ENCODE data around the gene PDE8A. TPM values are rescaled to one million over a fixed set of nuclear protein-coding genes. Genes with fewer than 3 reads are reported as not detected.

The PDE8A gene
- total and polyA plus RNA-seq, 11 donors, result 9.4 to 21.5 (median 15.9) TPM

DNA sequence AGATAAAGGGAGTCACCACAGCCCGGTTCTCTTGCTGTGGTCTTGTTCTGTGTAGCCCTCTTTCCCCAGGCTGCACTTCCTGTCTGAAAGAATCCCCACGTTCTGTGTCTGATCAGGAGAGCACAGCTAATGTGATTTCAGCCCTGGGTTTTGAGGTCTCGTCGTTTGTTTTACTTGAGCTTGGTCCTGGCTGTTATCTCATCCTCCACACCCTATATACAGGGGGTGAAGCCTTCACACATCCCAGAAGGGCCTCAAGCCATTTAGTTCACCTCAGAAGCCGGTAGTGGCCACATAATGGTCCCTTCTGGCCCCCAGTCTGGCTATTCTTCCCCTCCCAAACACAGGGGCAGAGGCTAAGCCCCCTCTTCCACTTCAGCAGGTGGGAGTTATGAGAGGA is 115.6 kb downstream of the PDE8A start:
- Histone ChIP-seq H3K9me3 (no peaks in the 10 kb centered on the region), H3K27ac (no peak overlapping the region), H3K27me3 (no peaks in the 10 kb centered on the region), H3K4me1 (no peaks in the 10 kb centered on the region), H3K36me3 (peaks cover 0 to 81% (median 56%) of the 10 kb centered on the region in 9 donors), H3K4me3 (no peak overlapping the region)
- DNase-seq (no peak), ATAC-seq (no peak)
- WGBS, 4 donors, result 79 to 89% (median 81%) methylated on average over 5 of the region's 5 CpGs
- intact Hi-C loops (cut with DNase I), result no loop called here
- TF ChIP-seq POLR2A (IDR thresholded peaks at IDR 0.05), result no peak
- TF ChIP-seq, protein P1, sequence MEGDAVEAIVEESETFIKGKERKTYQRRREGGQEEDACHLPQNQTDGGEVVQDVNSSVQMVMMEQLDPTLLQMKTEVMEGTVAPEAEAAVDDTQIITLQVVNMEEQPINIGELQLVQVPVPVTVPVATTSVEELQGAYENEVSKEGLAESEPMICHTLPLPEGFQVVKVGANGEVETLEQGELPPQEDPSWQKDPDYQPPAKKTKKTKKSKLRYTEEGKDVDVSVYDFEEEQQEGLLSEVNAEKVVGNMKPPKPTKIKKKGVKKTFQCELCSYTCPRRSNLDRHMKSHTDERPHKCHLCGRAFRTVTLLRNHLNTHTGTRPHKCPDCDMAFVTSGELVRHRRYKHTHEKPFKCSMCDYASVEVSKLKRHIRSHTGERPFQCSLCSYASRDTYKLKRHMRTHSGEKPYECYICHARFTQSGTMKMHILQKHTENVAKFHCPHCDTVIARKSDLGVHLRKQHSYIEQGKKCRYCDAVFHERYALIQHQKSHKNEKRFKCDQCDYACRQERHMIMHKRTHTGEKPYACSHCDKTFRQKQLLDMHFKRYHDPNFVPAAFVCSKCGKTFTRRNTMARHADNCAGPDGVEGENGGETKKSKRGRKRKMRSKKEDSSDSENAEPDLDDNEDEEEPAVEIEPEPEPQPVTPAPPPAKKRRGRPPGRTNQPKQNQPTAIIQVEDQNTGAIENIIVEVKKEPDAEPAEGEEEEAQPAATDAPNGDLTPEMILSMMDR (IDR thresholded peaks at IDR 0.05), result no peak

DNA sequence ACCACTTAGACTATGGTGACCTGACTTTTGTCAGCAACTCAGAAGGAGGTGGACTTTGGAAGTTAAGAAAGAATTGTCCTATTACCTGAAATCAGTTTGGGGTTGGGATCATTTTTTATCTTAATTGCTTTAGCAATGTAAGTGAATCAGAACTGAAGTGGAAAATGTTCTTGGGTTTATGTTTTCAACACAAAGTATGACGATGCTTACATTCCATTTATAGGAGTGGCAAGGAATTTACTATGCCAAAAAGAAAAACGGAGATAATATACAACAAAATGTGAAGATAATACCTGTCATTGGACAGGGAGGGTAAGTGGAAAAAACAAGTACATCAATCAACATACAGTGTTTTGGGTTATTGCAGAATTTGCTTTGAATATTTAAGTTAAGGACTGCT is 116.1 kb downstream of the PDE8A start:
- intact Hi-C loops (cut with DNase I), result no loop called here
- ATAC-seq (no peak), DNase-seq (no peak)
- no peak for TF ChIP-seq POLR2A (IDR thresholded peaks at IDR 0.05)
- Histone ChIP-seq H3K9me3 (no peaks in the 10 kb centered on the region), H3K4me3 (no peak overlapping the region), H3K27ac (no peak overlapping the region), H3K36me3 (peaks cover 0 to 81% (median 51%) of the 10 kb centered on the region in 9 donors), H3K27me3 (no peaks in the 10 kb centered on the region), H3K4me1 (no peaks in the 10 kb centered on the region)
- WGBS, 4 donors, result 87 to 91% (median 91%) methylated on average over 2 of the region's 2 CpGs

DNA sequence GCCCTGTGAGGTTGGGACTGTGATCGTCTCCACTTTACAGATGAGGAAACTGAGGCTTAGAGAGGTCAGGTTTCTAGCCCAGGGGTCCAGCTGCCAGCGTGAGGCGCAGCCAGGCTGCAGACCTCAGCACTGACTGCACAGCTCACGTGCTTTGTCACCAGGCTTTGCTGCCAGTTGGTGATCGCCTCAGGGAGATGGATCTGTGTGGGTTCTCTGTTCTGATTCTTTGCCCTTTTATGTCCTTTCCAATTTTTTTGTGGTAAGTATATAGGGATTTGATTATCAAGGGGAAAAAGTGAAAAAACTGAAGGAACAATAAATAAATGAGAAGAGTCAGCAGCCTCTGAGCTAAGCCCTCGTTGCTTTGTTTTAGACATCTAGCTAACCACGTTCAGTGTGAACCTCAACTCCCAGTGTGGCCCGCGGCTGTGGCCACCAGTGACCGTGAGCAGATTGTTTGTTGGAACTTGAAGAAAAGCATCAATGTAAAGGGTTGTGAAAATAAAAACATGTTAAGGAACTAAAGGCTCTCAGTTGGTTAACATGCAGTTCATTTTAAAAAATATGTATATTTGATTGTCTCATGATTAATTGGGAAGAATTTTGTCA is 117.6 kb downstream of the PDE8A start:
- WGBS, 4 donors, result 81 to 94% (median 90%) methylated on average over 10 of the region's 10 CpGs
- Histone ChIP-seq H3K4me3 (no peak overlapping the region), H3K27me3 (no peaks in the 10 kb centered on the region), H3K9me3 (no peaks in the 10 kb centered on the region), H3K27ac (no peak overlapping the region), H3K36me3 (peaks cover 0 to 69% (median 54%) of the 10 kb centered on the region in 9 donors), H3K4me1 (no peaks in the 10 kb centered on the region)
- intact Hi-C loops (cut with DNase I), result no loop called here
- DNase-seq, result no peak
- ATAC-seq, result no peak
- no peak for TF ChIP-seq POLR2A (IDR thresholded peaks at IDR 0.05)
- TF ChIP-seq, protein P1 (IDR thresholded peaks at IDR 0.05), result no peak

DNA sequence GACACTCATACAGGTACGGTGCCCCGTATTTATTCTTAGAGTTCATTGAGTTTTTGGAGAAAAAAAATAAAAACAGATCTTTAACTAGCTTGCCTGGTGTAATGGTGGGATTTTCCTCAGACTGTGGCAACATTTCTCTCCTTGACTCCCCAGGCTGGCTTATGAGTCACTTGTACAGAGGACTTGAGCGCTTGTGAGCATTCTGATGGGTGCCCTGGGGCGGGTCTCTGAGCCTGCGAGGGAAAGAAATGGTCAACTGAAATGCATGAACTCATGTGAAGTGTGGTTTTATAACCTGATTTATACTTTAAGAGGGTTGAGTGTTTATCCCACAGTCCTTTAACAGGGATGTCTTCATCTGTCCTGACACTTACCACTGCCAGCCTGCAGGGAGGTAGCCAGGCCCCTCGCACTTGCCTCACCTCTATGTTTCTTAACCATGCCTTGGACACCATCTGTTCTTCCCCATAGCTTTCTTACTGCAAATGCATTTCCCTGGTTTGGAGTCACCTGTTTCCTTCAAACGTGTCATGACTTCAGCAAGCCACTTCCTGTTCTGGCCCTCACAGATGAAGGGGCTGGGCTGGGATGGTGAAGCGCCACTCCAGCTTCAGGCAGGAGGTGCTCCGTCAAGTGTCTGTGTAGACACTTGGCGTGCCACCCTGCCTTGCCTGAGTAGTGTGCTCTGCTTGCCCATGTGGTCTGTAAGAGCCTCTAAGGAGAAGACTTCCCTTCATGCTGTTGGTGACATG is 118.7 kb downstream of the PDE8A start:
- TF ChIP-seq POLR2A (IDR thresholded peaks at IDR 0.05), result no peak
- TF ChIP-seq, protein P1 (IDR thresholded peaks at IDR 0.05), result no peak
- Histone ChIP-seq H3K27me3 (no peaks in the 10 kb centered on the region), H3K9me3 (no peaks in the 10 kb centered on the region), H3K4me3 (no peak overlapping the region), H3K4me1 (no peaks in the 10 kb centered on the region), H3K36me3 (peaks cover 0 to 60% (median 48%) of the 10 kb centered on the region in 9 donors), H3K27ac (no peak overlapping the region)
- intact Hi-C loops (cut with DNase I), result no loop called here
- 80 to 85% (median 82%) methylated on average over 10 of the region's 10 CpGs for WGBS, 4 donors
- ATAC-seq (peak in 1 of 4 donors; percentile 41), DNase-seq (no peak)
